Liver (tissue), 9 donors: Measurements from ENCODE around the gene LIPC. TPM values are rescaled to one million over a fixed set of nuclear protein-coding genes. Genes with fewer than 3 reads are reported as not detected.
A peak's percentile ranks its signal among the peaks of the same experiment; 100 is the strongest.

Experiments
- DNase-seq: peaks from one replicate; pipeline ENCODE4 v3.0.0-alpha.2; 2017; ENCODE audit warnings: low spot score
- H3K27ac ChIP-seq, 2 donors: one replicate each; pipeline ENCODE4 v1.7.0; 2013; ENCODE audit warnings: inconsistent platforms in 2 of 2, low read length in 2 of 2, control low read depth in 1 of 2, low read depth in 1 of 2, mild to moderate bottlenecking in 1 of 2
- H3K27me3 ChIP-seq, 4 donors: one replicate each; pipeline versions ENCODE4 v1.6.1 to v1.7.0; 2013; ENCODE audit warnings: low read length in 3 of 4, inconsistent platforms in 1 of 4, mild to moderate bottlenecking in 1 of 4, moderate library complexity in 1 of 4; ENCODE audit not compliant: control insufficient read depth in 4 of 4, insufficient read depth in 4 of 4
- H3K36me3 ChIP-seq, 4 donors: one replicate each; pipeline versions ENCODE4 v1.6.1 to v1.7.0; 2013; ENCODE audit warnings: low read length in 3 of 4, mild to moderate bottlenecking in 3 of 4, low read depth in 1 of 4, moderate library complexity in 1 of 4; ENCODE audit not compliant: control insufficient read depth in 4 of 4, insufficient read depth in 3 of 4
- H3K4me1 ChIP-seq, 4 donors: one replicate each; pipeline versions ENCODE4 v1.6.1 to v1.7.0; 2013; ENCODE audit warnings: low read length in 3 of 4, mild to moderate bottlenecking in 3 of 4, moderate library complexity in 1 of 4; ENCODE audit not compliant: control insufficient read depth in 4 of 4, insufficient read depth in 4 of 4
- H3K4me3 ChIP-seq, 3 donors: one replicate each; pipeline versions ENCODE4 v1.6.1 to v1.7.0; 2013; ENCODE audit warnings: low read length in 3 of 3, control low read depth in 1 of 3, low read depth in 1 of 3, mild to moderate bottlenecking in 1 of 3
- H3K9ac ChIP-seq, 2 donors: one replicate each; pipeline ENCODE4 v1.7.0; 2013; ENCODE audit warnings: low read length in 2 of 2, mild to moderate bottlenecking in 2 of 2, moderate library complexity in 2 of 2, control low read depth in 1 of 2, low read depth in 1 of 2
- H3K9me3 ChIP-seq, 4 donors: one replicate each; pipeline versions ENCODE4 v1.6.1 to v1.7.0; 2013; ENCODE audit warnings: low read length in 3 of 4; ENCODE audit not compliant: control insufficient read depth in 4 of 4
- EGR1 ChIP-seq, 2 donors: IDR thresholded peaks; 2 replicates each; pipeline ENCODE4 v1.6.1; 2016 to 2018; ENCODE audit warnings: antibody characterized with exemption in 2 of 2, low read depth in 2 of 2
- FOXA1 ChIP-seq: IDR thresholded peaks from 2 replicates; pipeline ENCODE4 v1.6.1; 2016; ENCODE audit warnings: antibody characterized with exemption
- GABPA ChIP-seq, 2 donors: IDR thresholded peaks in 1 of 2; conservative IDR thresholded peaks in 1 of 2; 2 replicates each; pipeline ENCODE4 v1.6.1; 2016; ENCODE audit warnings: antibody characterized with exemption in 2 of 2, mild to moderate bottlenecking in 1 of 2, moderate library complexity in 1 of 2
- HNF4A ChIP-seq, 2 donors: conservative IDR thresholded peaks; 2 replicates each; pipeline ENCODE4 v1.6.1; 2016; ENCODE audit warnings: antibody characterized with exemption in 2 of 2, mild to moderate bottlenecking in 2 of 2
- HNF4G ChIP-seq: IDR thresholded peaks from 2 replicates; pipeline ENCODE4 v1.6.1; 2016; ENCODE audit warnings: antibody characterized with exemption
- MAX ChIP-seq: IDR thresholded peaks from 2 replicates; pipeline ENCODE4 v1.6.1; 2016; ENCODE audit warnings: antibody characterized with exemption
- NR2F2 ChIP-seq: IDR thresholded peaks from 2 replicates; pipeline ENCODE4 v1.6.1; 2016; ENCODE audit warnings: antibody characterized with exemption
- RXRA ChIP-seq, 2 donors: IDR thresholded peaks; 2 replicates each; pipeline ENCODE4 v1.6.1; 2017 to 2018; ENCODE audit warnings: antibody characterized with exemption in 2 of 2, mild to moderate bottlenecking in 1 of 2
- SP1 ChIP-seq: IDR thresholded peaks from 2 replicates; pipeline ENCODE4 v1.6.1; 2018; ENCODE audit warnings: antibody characterized with exemption, mild to moderate bottlenecking
- TAF1 ChIP-seq: conservative IDR thresholded peaks from 2 replicates; pipeline ENCODE4 v1.6.1; 2016; ENCODE audit warnings: antibody characterized with exemption, mild to moderate bottlenecking
- YY1 ChIP-seq: IDR thresholded peaks from 2 replicates; pipeline ENCODE4 v1.6.1; 2016; ENCODE audit warnings: antibody characterized with exemption, mild to moderate bottlenecking
- ZBTB33 ChIP-seq: IDR thresholded peaks from 2 replicates; pipeline ENCODE4 v1.6.1; 2016; ENCODE audit warnings: antibody characterized with exemption
- WGBS: extraction: QIAGEN DNeasy Blood & Tissue Kit; methylation state at CpG from one replicate; pipeline ENCODE4 v1.1.7; 2013; 5-methylcytosine and 5-hydroxymethylcytosine counted together
- polyA plus RNA-seq, 2 donors: library from polyadenylated mRNA; stranded (reverse) in 1 of 2; unstranded in 1 of 2; fragments of 200-250 nt in 1 of 2; fragments of >200 nt in 1 of 2; fragmentation: Nextera tagmentation in 1 of 2; extraction: Ambion mirVana in 1 of 2; gene quantifications; one replicate each; pipeline versions ENCODE4 v1.2.1 to v1.2.3, GENCODE V29; 2013 to 2015
- total RNA-seq, 2 donors: library from RNA; depleted of rRNA; stranded (reverse); fragments of >200 nt; gene quantifications; one replicate each; pipeline ENCODE4 v1.2.3, GENCODE V29; 2014
- TF ChIP-seq, protein P1 (sequence below): IDR thresholded peaks from 2 replicates; pipeline ENCODE4 v1.6.1; 2016; ENCODE audit warnings: antibody characterized with exemption, mild to moderate bottlenecking
- TF ChIP-seq, protein P2 (sequence below): IDR thresholded peaks from 2 replicates; pipeline ENCODE4 v1.6.1; 2016; ENCODE audit warnings: antibody characterized with exemption
- donor health status: healthy.
- donor health status: healthy.
- donor health status: healthy.
- donor health status: healthy.
- donor health status: healthy.

Gene LIPC
- total and polyA plus RNA-seq, 4 donors: 60.1 to 268 (median 131) TPM

DNA sequence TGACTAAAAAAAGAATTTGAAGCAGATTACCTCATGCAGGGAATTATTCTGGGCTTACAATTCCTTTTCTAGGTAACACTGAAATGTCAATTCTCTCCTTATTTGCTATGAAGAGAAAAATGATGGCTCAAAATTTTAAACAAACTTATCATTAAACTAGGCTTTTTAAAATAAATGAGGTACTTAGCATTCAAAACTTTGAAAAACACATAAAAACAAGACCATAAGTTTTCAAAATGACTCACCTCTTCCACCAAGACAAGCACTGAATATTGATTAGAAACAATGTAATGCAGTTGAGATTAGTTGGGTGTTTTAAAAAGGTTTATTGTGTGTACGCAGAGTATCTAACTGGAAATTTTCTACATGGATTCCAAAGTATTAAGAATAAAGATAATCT, 163.1 kb downstream of the LIPC start:
- TF ChIP-seq HNF4A (conservative IDR thresholded peaks at IDR 0.05) (no peak), EGR1 (IDR thresholded peaks at IDR 0.05; ENCODE audit: low read depth in 2 of 2) (no peak), RXRA (IDR thresholded peaks at IDR 0.05) (no peak), GABPA (IDR thresholded peaks at IDR 0.05 in 1 of 2, conservative IDR thresholded peaks at IDR 0.05 in 1 of 2) (no peak), SP1 (no peak), ZBTB33 (no peak), YY1 (no peak), TAF1 (no peak), MAX (no peak), FOXA1 (no peak), NR2F2 (no peak), HNF4G (no peak)
- TF ChIP-seq, protein P1, sequence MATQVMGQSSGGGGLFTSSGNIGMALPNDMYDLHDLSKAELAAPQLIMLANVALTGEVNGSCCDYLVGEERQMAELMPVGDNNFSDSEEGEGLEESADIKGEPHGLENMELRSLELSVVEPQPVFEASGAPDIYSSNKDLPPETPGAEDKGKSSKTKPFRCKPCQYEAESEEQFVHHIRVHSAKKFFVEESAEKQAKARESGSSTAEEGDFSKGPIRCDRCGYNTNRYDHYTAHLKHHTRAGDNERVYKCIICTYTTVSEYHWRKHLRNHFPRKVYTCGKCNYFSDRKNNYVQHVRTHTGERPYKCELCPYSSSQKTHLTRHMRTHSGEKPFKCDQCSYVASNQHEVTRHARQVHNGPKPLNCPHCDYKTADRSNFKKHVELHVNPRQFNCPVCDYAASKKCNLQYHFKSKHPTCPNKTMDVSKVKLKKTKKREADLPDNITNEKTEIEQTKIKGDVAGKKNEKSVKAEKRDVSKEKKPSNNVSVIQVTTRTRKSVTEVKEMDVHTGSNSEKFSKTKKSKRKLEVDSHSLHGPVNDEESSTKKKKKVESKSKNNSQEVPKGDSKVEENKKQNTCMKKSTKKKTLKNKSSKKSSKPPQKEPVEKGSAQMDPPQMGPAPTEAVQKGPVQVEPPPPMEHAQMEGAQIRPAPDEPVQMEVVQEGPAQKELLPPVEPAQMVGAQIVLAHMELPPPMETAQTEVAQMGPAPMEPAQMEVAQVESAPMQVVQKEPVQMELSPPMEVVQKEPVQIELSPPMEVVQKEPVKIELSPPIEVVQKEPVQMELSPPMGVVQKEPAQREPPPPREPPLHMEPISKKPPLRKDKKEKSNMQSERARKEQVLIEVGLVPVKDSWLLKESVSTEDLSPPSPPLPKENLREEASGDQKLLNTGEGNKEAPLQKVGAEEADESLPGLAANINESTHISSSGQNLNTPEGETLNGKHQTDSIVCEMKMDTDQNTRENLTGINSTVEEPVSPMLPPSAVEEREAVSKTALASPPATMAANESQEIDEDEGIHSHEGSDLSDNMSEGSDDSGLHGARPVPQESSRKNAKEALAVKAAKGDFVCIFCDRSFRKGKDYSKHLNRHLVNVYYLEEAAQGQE: no peak
- TF ChIP-seq, protein P2, sequence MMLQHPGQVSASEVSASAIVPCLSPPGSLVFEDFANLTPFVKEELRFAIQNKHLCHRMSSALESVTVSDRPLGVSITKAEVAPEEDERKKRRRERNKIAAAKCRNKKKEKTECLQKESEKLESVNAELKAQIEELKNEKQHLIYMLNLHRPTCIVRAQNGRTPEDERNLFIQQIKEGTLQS: no peak
- H3K36me3 ChIP-seq: peaks cover 0 to 10% (median 4%) of the 10 kb centered on the region in 4 donors

DNA sequence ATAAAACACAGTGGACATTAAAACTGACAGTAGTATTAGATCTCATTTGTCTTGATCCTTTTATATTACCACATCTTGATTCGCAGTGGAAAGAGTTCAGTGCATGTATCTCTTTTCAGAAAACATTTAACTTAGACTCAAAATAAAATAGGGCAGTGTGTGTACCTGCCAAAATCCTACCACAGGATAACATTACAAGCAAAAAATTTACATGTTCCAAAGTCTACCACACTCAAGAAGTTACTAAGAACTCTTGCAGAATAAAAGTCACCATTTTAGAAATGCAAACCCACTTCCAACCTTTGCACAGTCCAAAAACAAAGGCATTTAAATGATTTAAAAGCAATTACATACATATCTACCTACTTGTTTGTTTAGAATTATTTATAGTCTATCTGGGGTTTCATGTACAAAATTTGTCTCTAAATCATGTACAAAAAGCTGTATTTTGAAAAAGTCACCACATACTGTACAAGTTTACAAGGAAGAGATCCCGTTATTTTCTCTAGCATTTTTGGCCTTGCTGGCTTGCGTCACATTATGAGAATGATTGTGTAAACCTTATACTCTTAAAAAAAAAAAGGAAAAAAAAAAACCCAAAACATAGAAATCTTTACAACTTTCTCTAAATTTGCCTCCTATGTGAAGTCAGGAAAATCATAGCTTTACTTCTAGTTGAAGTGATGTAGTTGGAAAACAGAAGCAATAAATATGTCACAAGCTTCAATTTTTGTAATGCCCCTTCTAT, 163.9 kb downstream of the LIPC start:
- Histone ChIP-seq H3K9ac (peak overlapping the region in 1 of 2 donors; percentile 60), H3K4me3 (no peak overlapping the region), H3K9me3 (no peaks in the 10 kb centered on the region), H3K27me3 (no peaks in the 10 kb centered on the region), H3K4me1 (peaks cover 0 to 13% (median 6%) of the 10 kb centered on the region in 4 donors), H3K36me3 (peaks cover 0 to 10% (median 4%) of the 10 kb centered on the region in 4 donors), H3K27ac (peak overlapping the region; percentile 11 to 37)
- TF ChIP-seq HNF4A (conservative IDR thresholded peaks at IDR 0.05): peak; percentile 38 to 52
- TF ChIP-seq ZBTB33: no peak
- 36% methylated on average over 3 of the region's 3 CpGs for WGBS
- no peak for DNase-seq

More for the DNA sequence above, 163.1 kb downstream of the LIPC start:
- peaks cover 0 to 13% (median 6%) of the 10 kb centered on the region in 4 donors for H3K4me1 ChIP-seq
- H3K9ac ChIP-seq: no peak overlapping the region
- H3K27ac ChIP-seq: no peak overlapping the region
- WGBS: 98% methylated on average over 1 of the region's 1 CpG
- H3K9me3 ChIP-seq: no peaks in the 10 kb centered on the region
- H3K27me3 ChIP-seq: no peaks in the 10 kb centered on the region
- H3K4me3 ChIP-seq: no peak overlapping the region
- DNase-seq: no peak
